Testis (tissue), 2 donors: ENCODE measurements around the gene SLC28A1.

Source experiments
- POLR2A ChIP-seq: fragments of 450-650 bp; IDR thresholded peaks from one replicate; pipeline ENCODE4 v1.6.1; 2017; ENCODE audit warnings: antibody characterized with exemption, mild to moderate bottlenecking, moderate library complexity
- TF ChIP-seq, protein P1 (sequence below), 3 experiments: fragments of 450-650 bp in 2 of 3; fragments of 200-600 bp in 1 of 3; sonication (generic) in 1 of 3; IDR thresholded peaks; one replicate each; pipeline ENCODE4 v1.5.1; 2016 to 2019; ENCODE audit warnings: antibody characterized with exemption in 3 of 3, mild to moderate bottlenecking in 2 of 3, moderate library complexity in 1 of 3

DNA sequence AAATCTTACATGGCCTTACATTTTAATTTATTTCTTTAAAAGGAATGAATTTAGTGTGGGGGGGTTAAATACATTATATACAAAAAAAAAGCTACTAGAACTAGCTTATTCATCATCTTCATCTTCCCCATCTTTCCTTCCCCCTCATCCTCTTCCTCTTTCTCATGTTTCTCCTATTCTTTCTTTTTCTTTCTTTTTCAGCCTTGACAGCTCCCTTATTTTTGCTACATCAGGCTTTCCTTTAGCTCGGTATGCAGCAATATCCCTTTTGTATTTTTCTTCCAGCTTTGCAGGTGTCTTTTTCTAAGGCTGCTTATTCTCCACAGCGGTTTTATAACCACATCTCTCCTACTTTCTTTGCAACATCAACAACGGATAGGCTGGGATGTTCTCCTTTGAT lies 55.9 kb downstream of the SLC28A1 start:
- TF ChIP-seq, protein P1, sequence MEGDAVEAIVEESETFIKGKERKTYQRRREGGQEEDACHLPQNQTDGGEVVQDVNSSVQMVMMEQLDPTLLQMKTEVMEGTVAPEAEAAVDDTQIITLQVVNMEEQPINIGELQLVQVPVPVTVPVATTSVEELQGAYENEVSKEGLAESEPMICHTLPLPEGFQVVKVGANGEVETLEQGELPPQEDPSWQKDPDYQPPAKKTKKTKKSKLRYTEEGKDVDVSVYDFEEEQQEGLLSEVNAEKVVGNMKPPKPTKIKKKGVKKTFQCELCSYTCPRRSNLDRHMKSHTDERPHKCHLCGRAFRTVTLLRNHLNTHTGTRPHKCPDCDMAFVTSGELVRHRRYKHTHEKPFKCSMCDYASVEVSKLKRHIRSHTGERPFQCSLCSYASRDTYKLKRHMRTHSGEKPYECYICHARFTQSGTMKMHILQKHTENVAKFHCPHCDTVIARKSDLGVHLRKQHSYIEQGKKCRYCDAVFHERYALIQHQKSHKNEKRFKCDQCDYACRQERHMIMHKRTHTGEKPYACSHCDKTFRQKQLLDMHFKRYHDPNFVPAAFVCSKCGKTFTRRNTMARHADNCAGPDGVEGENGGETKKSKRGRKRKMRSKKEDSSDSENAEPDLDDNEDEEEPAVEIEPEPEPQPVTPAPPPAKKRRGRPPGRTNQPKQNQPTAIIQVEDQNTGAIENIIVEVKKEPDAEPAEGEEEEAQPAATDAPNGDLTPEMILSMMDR (IDR thresholded peaks at IDR 0.05): no peak
- no peak for TF ChIP-seq POLR2A
